Peyer's patch (tissue), 4 donors: Measurements from ENCODE around the gene EPB42.

ENCODE experiments used
- POLR2A ChIP-seq, 2 donors: fragments of 450-650 bp; IDR thresholded peaks; one replicate each; pipeline ENCODE4 v1.5.1; 2017; ENCODE audit warnings: antibody characterized with exemption in 2 of 2, mild to moderate bottlenecking in 2 of 2, moderate library complexity in 2 of 2
- TF ChIP-seq, protein P1 (sequence below), 6 experiments: fragments of 450-650 bp in 4 of 6; fragments of 200-600 bp in 2 of 6; sonication (generic) in 1 of 6; IDR thresholded peaks; one replicate each; pipeline ENCODE4 v1.5.1; 2017 to 2019; ENCODE audit warnings: antibody characterized with exemption in 6 of 6, mild to moderate bottlenecking in 3 of 6, moderate library complexity in 1 of 6

DNA sequence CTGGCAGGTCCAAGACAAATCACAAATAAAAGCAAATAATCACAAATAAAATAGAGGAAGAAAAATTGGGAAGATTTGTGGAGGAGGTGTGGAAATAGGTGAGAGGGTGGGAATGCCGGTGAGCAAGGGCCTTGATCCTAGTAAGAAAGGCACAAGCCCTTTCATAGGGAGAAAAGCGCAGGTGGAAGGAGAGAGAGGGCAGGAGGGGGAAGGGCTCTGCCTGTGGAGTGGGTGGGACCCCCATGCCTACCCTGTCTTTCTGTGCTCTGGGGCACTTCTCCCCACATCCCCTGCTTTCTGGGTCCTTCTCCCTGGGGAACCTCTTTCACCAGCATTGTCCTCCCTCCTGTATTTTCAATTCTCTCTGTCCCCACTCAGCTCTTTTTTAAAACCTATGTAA is 46.6 kb upstream of the EPB42 start:
- TF ChIP-seq POLR2A (IDR thresholded peaks at IDR 0.05) = no peak
- TF ChIP-seq, protein P1, sequence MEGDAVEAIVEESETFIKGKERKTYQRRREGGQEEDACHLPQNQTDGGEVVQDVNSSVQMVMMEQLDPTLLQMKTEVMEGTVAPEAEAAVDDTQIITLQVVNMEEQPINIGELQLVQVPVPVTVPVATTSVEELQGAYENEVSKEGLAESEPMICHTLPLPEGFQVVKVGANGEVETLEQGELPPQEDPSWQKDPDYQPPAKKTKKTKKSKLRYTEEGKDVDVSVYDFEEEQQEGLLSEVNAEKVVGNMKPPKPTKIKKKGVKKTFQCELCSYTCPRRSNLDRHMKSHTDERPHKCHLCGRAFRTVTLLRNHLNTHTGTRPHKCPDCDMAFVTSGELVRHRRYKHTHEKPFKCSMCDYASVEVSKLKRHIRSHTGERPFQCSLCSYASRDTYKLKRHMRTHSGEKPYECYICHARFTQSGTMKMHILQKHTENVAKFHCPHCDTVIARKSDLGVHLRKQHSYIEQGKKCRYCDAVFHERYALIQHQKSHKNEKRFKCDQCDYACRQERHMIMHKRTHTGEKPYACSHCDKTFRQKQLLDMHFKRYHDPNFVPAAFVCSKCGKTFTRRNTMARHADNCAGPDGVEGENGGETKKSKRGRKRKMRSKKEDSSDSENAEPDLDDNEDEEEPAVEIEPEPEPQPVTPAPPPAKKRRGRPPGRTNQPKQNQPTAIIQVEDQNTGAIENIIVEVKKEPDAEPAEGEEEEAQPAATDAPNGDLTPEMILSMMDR (IDR thresholded peaks at IDR 0.05) = no peak
